Fibroblast of mammary gland (primary cell): ENCODE measurements around the gene DDIT4.
"Not testable (repeated sequence)": the region's sequence is repeated elsewhere in the genome, so short reads cannot be mapped to it uniquely, and the experiment has no call there.

Experiments
- DNase-seq: peaks from one replicate; pipeline ENCODE4 v3.0.0-alpha.2; 2010; ENCODE audit warnings: low read depth
- H3K4me3 ChIP-seq: 2 replicates; pipeline ENCODE4 v1.5.1; 2011; ENCODE audit warnings: low read depth, mild to moderate bottlenecking, low read length, moderate library complexity; ENCODE audit not compliant: control insufficient read depth
- TF ChIP-seq, protein P1 (sequence below): conservative IDR thresholded peaks from 2 replicates; pipeline ENCODE4 v1.5.1; 2011; ENCODE audit warnings: low read depth, low read length, inconsistent platforms; ENCODE audit not compliant: control insufficient read depth, insufficient read depth

DDIT4 gene, protein sequence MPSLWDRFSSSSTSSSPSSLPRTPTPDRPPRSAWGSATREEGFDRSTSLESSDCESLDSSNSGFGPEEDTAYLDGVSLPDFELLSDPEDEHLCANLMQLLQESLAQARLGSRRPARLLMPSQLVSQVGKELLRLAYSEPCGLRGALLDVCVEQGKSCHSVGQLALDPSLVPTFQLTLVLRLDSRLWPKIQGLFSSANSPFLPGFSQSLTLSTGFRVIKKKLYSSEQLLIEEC

DNA sequence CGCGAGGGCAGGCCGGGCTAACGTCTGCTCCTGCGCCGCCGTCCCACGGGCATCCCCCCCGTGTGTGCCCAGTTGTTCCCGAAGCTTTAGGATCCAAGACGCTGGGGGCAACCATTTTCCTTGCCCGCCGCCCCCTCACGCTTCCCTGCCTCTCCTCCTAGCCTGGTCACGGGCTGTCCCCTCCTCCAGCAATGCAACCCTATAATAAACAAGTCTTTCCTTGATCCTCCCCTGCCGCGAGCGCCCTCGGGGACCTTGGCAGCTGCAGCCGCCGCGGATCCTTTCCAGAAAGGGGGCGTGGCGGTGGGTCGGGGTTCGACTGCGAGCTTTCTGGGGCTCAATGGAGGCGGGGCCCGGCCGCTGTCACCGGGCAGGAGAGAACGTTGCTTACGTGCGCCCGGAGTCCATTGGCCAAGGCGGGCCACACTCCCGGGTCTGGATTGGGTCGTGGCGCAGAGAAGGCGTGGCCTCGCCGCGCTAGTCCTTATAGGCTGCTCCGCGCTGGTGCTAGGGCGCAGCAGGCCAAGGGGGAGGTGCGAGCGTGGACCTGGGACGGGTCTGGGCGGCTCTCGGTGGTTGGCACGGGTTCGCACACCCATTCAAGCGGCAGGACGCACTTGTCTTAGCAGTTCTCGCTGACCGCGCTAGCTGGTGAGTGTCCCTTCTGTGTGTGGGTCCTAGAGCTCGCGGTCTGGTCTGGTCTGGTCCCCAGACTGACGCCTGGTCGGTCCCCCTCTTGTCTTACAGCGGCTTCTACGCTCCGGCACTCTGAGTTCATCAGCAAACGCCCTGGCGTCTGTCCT is at the start of gene DDIT4:
TSS of gene DDIT4 (plus strand) at position 515 of the 803 bp plus-strand sequence. CDS start 293 bp downstream, outside the sequence.
- TF ChIP-seq, protein P1, sequence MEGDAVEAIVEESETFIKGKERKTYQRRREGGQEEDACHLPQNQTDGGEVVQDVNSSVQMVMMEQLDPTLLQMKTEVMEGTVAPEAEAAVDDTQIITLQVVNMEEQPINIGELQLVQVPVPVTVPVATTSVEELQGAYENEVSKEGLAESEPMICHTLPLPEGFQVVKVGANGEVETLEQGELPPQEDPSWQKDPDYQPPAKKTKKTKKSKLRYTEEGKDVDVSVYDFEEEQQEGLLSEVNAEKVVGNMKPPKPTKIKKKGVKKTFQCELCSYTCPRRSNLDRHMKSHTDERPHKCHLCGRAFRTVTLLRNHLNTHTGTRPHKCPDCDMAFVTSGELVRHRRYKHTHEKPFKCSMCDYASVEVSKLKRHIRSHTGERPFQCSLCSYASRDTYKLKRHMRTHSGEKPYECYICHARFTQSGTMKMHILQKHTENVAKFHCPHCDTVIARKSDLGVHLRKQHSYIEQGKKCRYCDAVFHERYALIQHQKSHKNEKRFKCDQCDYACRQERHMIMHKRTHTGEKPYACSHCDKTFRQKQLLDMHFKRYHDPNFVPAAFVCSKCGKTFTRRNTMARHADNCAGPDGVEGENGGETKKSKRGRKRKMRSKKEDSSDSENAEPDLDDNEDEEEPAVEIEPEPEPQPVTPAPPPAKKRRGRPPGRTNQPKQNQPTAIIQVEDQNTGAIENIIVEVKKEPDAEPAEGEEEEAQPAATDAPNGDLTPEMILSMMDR: no peak
- H3K4me3 ChIP-seq: peak within 1 kb of the TSS; percentile 76

DNA sequence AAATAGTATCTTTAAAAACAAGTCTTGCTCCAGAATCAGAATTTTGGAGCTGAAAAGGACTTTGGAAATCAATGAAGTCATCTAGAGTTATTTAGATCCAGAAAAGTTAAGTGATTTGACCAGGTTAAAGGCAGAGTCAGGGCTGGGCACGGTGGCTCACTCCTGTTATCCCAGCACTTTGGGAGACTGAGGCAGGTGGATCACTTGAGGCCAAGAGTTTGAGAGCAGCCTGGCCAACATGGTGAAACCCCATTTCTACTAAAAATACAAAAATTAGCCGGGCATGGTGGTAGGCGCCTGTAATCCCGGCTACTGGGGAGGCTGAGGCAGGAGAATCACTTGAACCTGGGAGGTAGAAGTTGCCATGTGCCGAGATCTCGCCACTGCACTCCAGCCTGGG is 49.5 kb upstream of the DDIT4 start:
- H3K4me3 ChIP-seq, DNase-seq: not testable (repeated sequence)

More for the DNA sequence above, at the start of gene DDIT4:
- DNase-seq: peak; percentile 98

DNA sequence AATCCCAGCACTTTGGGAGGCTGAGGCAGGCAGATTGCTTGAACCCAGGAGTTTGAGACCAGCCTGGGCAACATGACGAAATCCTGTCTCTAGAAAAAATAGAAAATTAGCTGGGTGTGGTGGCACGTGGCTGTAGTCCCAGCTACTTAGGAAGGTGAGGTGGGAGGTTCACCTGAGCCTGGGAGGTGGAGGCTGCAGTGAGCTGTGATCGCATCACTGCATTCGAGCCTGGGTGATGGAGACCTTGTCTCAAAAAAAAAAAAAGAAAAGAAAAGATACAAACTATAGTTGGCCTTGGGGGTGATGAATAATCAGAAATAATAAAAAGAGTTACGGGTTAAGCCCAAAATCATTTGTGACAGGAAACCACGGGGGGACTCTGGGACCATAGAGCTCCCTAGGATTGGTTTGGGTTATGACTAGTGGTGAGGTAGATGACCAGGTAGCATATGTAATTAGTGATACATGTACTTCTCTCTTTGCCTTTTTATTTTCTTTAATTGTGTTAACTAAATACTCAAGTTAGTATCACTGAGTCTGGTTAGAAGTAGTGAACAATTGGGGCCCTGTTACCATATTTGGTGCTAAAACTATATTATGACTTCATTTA is 47.2 kb upstream of the DDIT4 start:
- H3K4me3 ChIP-seq: no peak overlapping the region
- no peak for DNase-seq
- TF ChIP-seq, protein P1: no peak

DNA sequence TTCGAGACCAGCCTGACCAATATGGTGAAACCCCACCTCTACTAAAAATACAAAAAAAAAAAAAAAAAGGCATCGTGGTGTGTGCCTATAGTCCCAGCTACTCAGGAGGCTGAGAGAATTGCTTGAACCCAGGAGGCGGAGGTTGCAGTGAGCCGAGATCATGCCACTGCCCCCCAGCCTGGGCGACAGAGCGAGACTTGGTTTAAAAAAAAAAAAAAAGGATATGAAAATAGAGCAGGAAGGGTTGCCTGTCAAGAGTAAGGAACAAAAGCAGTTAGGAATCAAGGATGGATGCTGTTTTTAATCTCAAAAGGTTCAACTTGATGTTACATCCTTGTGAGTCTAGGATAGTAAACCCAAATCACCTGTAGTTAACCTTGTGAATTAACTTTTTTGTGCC is 45.9 kb upstream of the DDIT4 start:
- H3K4me3 ChIP-seq: no peak overlapping the region
- no peak for DNase-seq
- TF ChIP-seq, protein P1: no peak

DNA sequence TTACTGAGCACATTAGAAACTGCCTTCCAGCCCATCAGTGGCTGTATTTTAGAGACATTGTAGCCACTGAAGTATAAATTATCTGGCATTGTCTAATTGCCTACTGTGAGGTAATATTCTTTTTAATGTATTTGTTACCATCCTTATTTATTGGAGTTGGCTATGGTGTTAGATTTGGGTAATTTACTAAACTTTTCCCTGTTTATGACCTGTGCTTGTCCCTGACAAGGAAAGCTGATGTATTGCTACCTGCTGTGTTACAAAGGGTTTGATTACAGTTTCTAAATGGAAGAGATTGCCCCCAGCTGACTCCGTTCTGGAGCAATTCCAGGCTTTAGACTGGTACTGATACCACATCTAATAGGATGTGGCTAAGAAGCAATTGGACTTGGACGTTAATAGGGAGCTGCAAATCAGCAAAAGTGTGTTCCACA is 45.4 kb upstream of the DDIT4 start:
- TF ChIP-seq, protein P1: no peak
- DNase-seq: no peak
- no peak overlapping the region for H3K4me3 ChIP-seq

DNA sequence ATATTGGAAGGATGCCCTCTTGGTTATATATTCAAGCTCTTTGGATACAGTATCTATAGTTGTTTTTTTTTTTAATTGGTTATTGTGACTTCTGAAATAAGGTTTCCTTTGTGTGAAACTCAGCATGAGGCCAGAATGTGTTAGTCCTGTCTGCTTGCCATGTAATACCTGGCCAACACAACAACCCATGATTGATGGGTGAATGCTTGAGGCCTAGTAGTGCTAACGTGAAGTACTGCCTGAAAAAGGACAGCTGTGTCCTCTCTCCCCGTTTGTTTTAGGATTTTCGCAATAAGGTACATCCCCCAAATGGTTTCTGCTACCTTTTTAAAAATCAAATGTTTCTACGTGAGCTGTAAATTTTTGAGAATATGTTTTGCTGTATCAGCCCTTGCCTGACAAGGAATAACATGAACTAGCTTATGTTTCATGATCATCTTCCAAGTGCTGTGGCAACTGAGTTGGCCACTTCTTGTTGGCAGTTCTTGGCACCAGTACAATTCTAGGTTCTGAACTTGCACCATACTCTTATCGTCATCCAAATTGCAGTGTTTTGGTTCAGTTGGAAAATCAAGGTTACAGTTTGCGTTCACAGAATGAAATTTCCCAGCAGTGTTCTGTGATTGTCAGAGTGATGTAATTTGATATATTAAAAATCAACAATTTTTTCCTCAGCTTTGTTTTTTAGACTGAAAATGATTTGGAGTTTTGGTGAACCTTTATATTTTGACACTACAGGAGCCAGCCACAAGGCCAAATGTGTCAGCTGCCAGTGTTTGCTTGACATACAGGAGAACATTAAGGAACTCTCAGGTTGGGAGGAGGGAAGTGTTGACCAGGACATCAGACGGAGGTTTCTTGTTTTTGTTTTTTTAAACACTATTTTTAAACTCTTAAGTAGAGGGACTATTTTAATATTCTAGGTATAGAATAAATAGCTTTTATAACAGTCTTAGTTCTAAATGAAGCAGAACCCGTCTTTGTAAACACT is 44.2 kb upstream of the DDIT4 start:
- no peak overlapping the region for H3K4me3 ChIP-seq
- TF ChIP-seq, protein P1: no peak
- DNase-seq: peak; percentile 49
